HG03103 (cell line): ENCODE measurements around the gene HSPBP1.
"Not testable (repeated sequence)": the region's sequence is repeated elsewhere in the genome, so short reads cannot be mapped to it uniquely, and the experiment has no call there.

Source experiments
- ATAC-seq: cut with Tn5 transposase; IDR thresholded peaks from one replicate; pipeline ENCODE4 v1.9.1; 2021; ENCODE audit warnings: low read depth; ENCODE audit not compliant: unreplicated experiment

The HSPBP1 gene

GRCh38 chr19:55241143-55241934 is 38.6 kb downstream of the HSPBP1 start:
- no peak for ATAC-seq

- no peak for ATAC-seq
Measured at GRCh38 chr19:55240713-55241020, 39.2 kb downstream of the HSPBP1 start.

- ATAC-seq: no peak
Measured at GRCh38 chr19:55239004-55239403, 40.9 kb downstream of the HSPBP1 start.

GRCh38 chr19:55238030-55238429 is 41.9 kb downstream of the HSPBP1 start:
- ATAC-seq: no peak

- no peak for ATAC-seq
Measured at GRCh38 chr19:55232986-55233385, 46.9 kb downstream of the HSPBP1 start.

GRCh38 chr19:55232286-55232602 is 47.7 kb downstream of the HSPBP1 start:
- no peak for ATAC-seq

- ATAC-seq: no peak
Measured at GRCh38 chr19:55231391-55232285, 48.3 kb downstream of the HSPBP1 start.

GRCh38 chr19:55230780-55231179 is 49.1 kb downstream of the HSPBP1 start:
- ATAC-seq: no peak

- ATAC-seq: no peak
Measured at GRCh38 chr19:55230329-55230728, 49.6 kb downstream of the HSPBP1 start.

GRCh38 chr19:55229789-55230182 is 50.1 kb downstream of the HSPBP1 start:
- ATAC-seq: no peak

GRCh38 chr19:55229145-55229788 is 50.6 kb downstream of the HSPBP1 start:
- ATAC-seq: no peak

- ATAC-seq: no peak
Measured at GRCh38 chr19:55228403-55229031, 51.4 kb downstream of the HSPBP1 start, which contains the start of gene TMEM86B. Gene TMEM86B (minus strand): TSS chr19:55228763. CDS start chr19:55228741, 22 bp downstream.

- no peak for ATAC-seq
Measured at GRCh38 chr19:55228015-55228391, 51.9 kb downstream of the HSPBP1 start.

- no peak for ATAC-seq
Measured at GRCh38 chr19:55227241-55228014, 52.5 kb downstream of the HSPBP1 start.

GRCh38 chr19:55226788-55227187 is 53.1 kb downstream of the HSPBP1 start:
- no peak for ATAC-seq

GRCh38 chr19:55226273-55226672 is 53.6 kb downstream of the HSPBP1 start:
- no peak for ATAC-seq

- no peak for ATAC-seq
Measured at GRCh38 chr19:55225415-55225958, 54.4 kb downstream of the HSPBP1 start.

- ATAC-seq: not testable (repeated sequence)
Measured at GRCh38 chr19:55224679-55225414, 55.1 kb downstream of the HSPBP1 start.

GRCh38 chr19:55224038-55224665 is 55.8 kb downstream of the HSPBP1 start:
- no peak for ATAC-seq
